K562 (cell line): ENCODE data around the gene CELSR2. TPM values are rescaled to one million over a fixed set of nuclear protein-coding genes. Genes with fewer than 3 reads are reported as not detected.

Experiments used
- ARID4B ChIP-seq: sonication (generic); formaldehyde crosslinking; IDR thresholded peaks from 2 replicates; pipeline ENCODE4 v1.8.0; 2022; ENCODE audit warnings: mild to moderate bottlenecking, missing genetic modification reagents
- CTBP1 ChIP-seq: fragments of 450-650 bp; IDR thresholded peaks from 2 replicates; pipeline ENCODE4 v1.6.1; 2016; ENCODE audit warnings: borderline replicate concordance
- E2F1 ChIP-seq: sonication (generic); formaldehyde crosslinking; IDR thresholded peaks from 2 replicates; pipeline ENCODE4 v1.8.1; 2023; ENCODE audit warnings: mild to moderate bottlenecking, missing genetic modification reagents, moderate library complexity
- EWSR1 ChIP-seq: fragments of 450-650 bp; IDR thresholded peaks from 2 replicates; pipeline ENCODE4 v1.6.1; 2018; ENCODE audit warnings: borderline replicate concordance, mild to moderate bottlenecking, low read depth, moderate library complexity; ENCODE audit not compliant: partially characterized antibody
- FIP1L1 ChIP-seq: fragments of 200-400 bp; formaldehyde crosslinking; IDR thresholded peaks from 2 replicates; pipeline ENCODE4 v1.6.1; 2018; ENCODE audit warnings: mild to moderate bottlenecking, low read depth, low read length; ENCODE audit not compliant: poor library complexity, severe bottlenecking
- NR1H2 ChIP-seq: sonication (generic); formaldehyde crosslinking; IDR thresholded peaks from 2 replicates; pipeline ENCODE4 v1.4.0; 2020; ENCODE audit warnings: mild to moderate bottlenecking, missing genetic modification reagents
- NRF1 ChIP-seq, 2 experiments: fragments of 450-650 bp; IDR thresholded peaks in 1 of 2; conservative IDR thresholded peaks in 1 of 2; 2 replicates each; pipeline ENCODE4 v1.6.1; 2014; ENCODE audit warnings: mild to moderate bottlenecking in 2 of 2
- SRF ChIP-seq, 2 experiments: fragments of 250-450, 450-650 bp in 1 of 2; sonication (Bioruptor Pico) in 1 of 2; sonication (generic) in 1 of 2; formaldehyde crosslinking; IDR thresholded peaks; 2 replicates each; pipeline versions ENCODE4 v1.5.0 to v1.5.1; 2020 to 2022; ENCODE audit warnings: mild to moderate bottlenecking in 1 of 2, missing genetic modification reagents in 1 of 2
- TRIM25 ChIP-seq: fragments of 450-650 bp; IDR thresholded peaks from 2 replicates; pipeline ENCODE4 v1.7.0; 2016; ENCODE audit warnings: borderline replicate concordance
- ZNF407 ChIP-seq: fragments of 450-650 bp; IDR thresholded peaks from 2 replicates; pipeline ENCODE4 v1.6.1; 2016; ENCODE audit warnings: low read depth
- polyA plus RNA-seq, 8 experiments: library from polyadenylated mRNA; depleted of rRNA in 4 of 8; stranded (reverse) in 5 of 8; unstranded in 3 of 8; fragments of >200 nt; fragmentation: Nextera tagmentation in 2 of 8; fragmentation: Illumina TruSeq in 1 of 8; extraction: Ambion mirVana in 2 of 8; extraction: Trizol in 1 of 8; gene quantifications; 2 replicates each; pipeline versions ENCODE4 v1.2.1 to v1.2.3, GENCODE V29; 2011 to 2014; ENCODE audit warnings: inconsistent platforms in 1 of 8, missing spikeins in 1 of 8
- total RNA-seq, 7 experiments: library from RNA; depleted of rRNA in 6 of 7; stranded (reverse); fragments of >200 nt in 6 of 7; fragmentation: Illumina TruSeq in 2 of 7; extraction: Trizol in 2 of 7; gene quantifications; 2 replicates each; pipeline versions ENCODE4 v1.2.1 to v1.2.3, GENCODE V29; 2011 to 2021; ENCODE audit warnings: low replicate concordance in 1 of 7

The CELSR2 gene
- total and polyA plus RNA-seq, 9 of the 15 experiments (the other 6 are each of a cell fraction or from before 2014, with no cell fraction given), result 0.31 to 21.9 (median 4.2) TPM

GRCh38 chr1:109201123-109201703 lies 48.1 kb upstream of the CELSR2 start (continued):
- no peak for TF ChIP-seq ZNF407
- no peak for TF ChIP-seq E2F1 (CRISPR knock-in tag)
- 0 out of 4 replicates have a peak, but pooled peaks of 1 of the 2 experiments have one; percentile 25 for TF ChIP-seq NRF1 (conservative IDR thresholded peaks at IDR 0.05 in 1 of 2, IDR thresholded peaks at IDR 0.05 in 1 of 2)
- TF ChIP-seq SRF (CRISPR knock-in tag; IDR thresholded peaks at IDR 0.05), result 0 out of 4 replicates have a peak, but pooled peaks of 1 of the 2 experiments have one; percentile 27
- TF ChIP-seq EWSR1, result no peak
- TF ChIP-seq ARID4B (CRISPR knock-in tag), result no peak
- peak; percentile 34; the same call in 1 of the 2 replicates for TF ChIP-seq CTBP1
- TF ChIP-seq NR1H2 (CRISPR knock-in tag), result 0 out of 2 replicates have a peak, but pooled peaks have one; percentile 59
- no peak for TF ChIP-seq TRIM25
- TF ChIP-seq FIP1L1, result no peak
